ENCODE measurements around the gene CLRN3. TPM values are rescaled to one million over a fixed set of nuclear protein-coding genes. Genes with fewer than 3 reads are reported as not detected.

CLRN3 gene
- total RNA-seq, 1 experiment from 2014 or later = 0.52 TPM

DNA sequence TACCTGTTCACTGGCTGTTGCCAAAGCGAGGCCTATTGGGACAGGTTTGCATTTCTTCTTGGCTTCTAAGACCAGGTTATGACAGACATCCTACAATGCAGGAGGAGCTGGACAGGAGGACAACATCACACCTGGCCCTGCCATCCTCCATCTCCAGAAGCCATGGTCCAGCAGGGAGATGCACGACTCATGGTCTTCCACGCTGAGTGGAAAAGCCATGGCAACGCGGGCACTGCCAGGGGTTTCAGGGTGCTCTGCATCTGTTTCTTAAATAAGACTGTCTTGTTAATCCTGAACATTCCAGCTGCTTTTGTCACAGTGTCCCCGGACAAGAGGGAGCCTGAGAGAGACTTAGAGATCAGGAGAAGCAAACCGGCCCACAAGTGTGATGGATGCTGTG is 40.3 kb downstream of the CLRN3 start:
- CTCF ChIA-PET = no interaction called here
- Mint-ChIP-seq H3K4me1 (ENCODE audit: low read depth, unreplicated experiment) (no peaks in the 10 kb centered on the region), H3K9me3 (ENCODE audit: low read depth, unreplicated experiment) (no peaks in the 10 kb centered on the region), H3K27me3 (ENCODE audit: unreplicated experiment) (peaks cover 55% of the 10 kb centered on the region), H3K36me3 (ENCODE audit: insufficient read depth, unreplicated experiment) (no peaks in the 10 kb centered on the region), H3K27ac (ENCODE audit: unreplicated experiment) (no peak overlapping the region), H3K4me3 (ENCODE audit: low read depth, unreplicated experiment) (no peak overlapping the region)
- no TSS peak for BruUV-seq (replicated peaks)
- DNase-seq = no peak
- intact Hi-C loops (cut with micrococcal nuclease; ENCODE audit: unreplicated experiment) = no loop called here
- TF ChIP-seq, protein P1, sequence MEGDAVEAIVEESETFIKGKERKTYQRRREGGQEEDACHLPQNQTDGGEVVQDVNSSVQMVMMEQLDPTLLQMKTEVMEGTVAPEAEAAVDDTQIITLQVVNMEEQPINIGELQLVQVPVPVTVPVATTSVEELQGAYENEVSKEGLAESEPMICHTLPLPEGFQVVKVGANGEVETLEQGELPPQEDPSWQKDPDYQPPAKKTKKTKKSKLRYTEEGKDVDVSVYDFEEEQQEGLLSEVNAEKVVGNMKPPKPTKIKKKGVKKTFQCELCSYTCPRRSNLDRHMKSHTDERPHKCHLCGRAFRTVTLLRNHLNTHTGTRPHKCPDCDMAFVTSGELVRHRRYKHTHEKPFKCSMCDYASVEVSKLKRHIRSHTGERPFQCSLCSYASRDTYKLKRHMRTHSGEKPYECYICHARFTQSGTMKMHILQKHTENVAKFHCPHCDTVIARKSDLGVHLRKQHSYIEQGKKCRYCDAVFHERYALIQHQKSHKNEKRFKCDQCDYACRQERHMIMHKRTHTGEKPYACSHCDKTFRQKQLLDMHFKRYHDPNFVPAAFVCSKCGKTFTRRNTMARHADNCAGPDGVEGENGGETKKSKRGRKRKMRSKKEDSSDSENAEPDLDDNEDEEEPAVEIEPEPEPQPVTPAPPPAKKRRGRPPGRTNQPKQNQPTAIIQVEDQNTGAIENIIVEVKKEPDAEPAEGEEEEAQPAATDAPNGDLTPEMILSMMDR (IDR thresholded peaks at IDR 0.05; ENCODE audit: unreplicated experiment) = no peak

DNA sequence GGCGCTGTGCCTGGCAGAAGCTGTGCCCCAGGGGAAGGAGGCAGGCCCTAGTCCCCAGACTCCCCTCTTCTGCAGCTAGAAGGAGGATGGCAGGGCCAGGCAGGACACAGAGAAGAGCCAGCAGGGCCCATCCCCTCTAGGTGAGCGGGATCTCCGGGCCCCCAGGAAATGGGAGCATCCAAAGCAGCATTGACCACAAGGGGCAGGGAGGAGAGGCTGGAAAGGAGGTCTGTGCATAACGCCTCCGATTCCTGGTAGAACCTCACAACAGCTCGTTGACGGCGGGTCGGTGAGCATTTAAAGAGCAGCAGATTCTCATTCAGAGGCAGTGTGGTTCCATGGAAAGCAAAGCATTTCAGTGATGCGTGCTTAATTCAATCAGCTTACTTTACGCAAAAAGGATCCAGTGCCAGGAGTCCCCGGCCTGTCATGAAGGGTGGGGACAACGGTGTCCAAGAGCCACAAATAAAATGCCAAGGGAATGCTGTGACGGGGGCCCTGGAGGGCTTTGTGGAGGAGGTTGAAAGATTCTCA is 41.0 kb downstream of the CLRN3 start:
- H3K27me3 Mint-ChIP-seq (ENCODE audit: unreplicated experiment) = peaks cover 60% of the 10 kb centered on the region
- intact Hi-C loops (cut with micrococcal nuclease; ENCODE audit: unreplicated experiment) = no loop called here
- H3K9me3 Mint-ChIP-seq (ENCODE audit: low read depth, unreplicated experiment) = no peaks in the 10 kb centered on the region
- DNase-seq = no peak
- H3K4me1 Mint-ChIP-seq (ENCODE audit: low read depth, unreplicated experiment) = no peaks in the 10 kb centered on the region
- no TSS peak for BruUV-seq (replicated peaks)
- no peaks in the 10 kb centered on the region for H3K36me3 Mint-ChIP-seq (ENCODE audit: insufficient read depth, unreplicated experiment)
- CTCF ChIA-PET = no interaction called here
- no peak overlapping the region for H3K27ac Mint-ChIP-seq (ENCODE audit: unreplicated experiment)
- TF ChIP-seq, protein P1 (IDR thresholded peaks at IDR 0.05; ENCODE audit: unreplicated experiment) = no peak
- H3K4me3 Mint-ChIP-seq (ENCODE audit: low read depth, unreplicated experiment) = no peak overlapping the region

DNA sequence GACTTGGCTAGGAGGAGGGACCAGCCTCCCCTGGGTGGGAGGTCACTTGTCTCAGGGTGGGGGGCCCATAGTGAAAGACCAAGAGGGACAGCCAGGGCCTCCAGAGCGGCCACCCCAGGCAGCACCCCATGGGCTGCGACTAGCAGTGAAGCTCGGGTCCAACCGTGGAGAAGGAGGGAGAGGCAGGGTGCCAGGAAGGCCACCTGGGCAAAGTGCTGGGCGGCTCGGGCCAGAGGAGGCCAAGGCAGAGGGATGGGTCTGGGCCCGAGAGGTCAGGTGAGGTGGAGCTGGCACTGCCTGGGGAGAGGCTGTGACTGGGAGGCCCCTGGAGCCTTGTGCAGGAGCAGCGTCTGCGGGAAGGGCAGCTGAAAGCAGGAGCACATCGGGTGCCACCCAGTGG is 41.8 kb downstream of the CLRN3 start:
- H3K27me3 Mint-ChIP-seq (ENCODE audit: unreplicated experiment) = peaks cover 60% of the 10 kb centered on the region
- H3K4me3 Mint-ChIP-seq (ENCODE audit: low read depth, unreplicated experiment) = no peak overlapping the region
- no peak overlapping the region for H3K27ac Mint-ChIP-seq (ENCODE audit: unreplicated experiment)
- no peaks in the 10 kb centered on the region for H3K4me1 Mint-ChIP-seq (ENCODE audit: low read depth, unreplicated experiment)
- H3K36me3 Mint-ChIP-seq (ENCODE audit: insufficient read depth, unreplicated experiment) = no peaks in the 10 kb centered on the region
- no peak for DNase-seq
- no peaks in the 10 kb centered on the region for H3K9me3 Mint-ChIP-seq (ENCODE audit: low read depth, unreplicated experiment)
- intact Hi-C loops (cut with micrococcal nuclease; ENCODE audit: unreplicated experiment) = no loop called here
- TF ChIP-seq, protein P1 (IDR thresholded peaks at IDR 0.05; ENCODE audit: unreplicated experiment) = no peak
- BruUV-seq (replicated peaks) = no TSS peak
- CTCF ChIA-PET = no interaction called here

DNA sequence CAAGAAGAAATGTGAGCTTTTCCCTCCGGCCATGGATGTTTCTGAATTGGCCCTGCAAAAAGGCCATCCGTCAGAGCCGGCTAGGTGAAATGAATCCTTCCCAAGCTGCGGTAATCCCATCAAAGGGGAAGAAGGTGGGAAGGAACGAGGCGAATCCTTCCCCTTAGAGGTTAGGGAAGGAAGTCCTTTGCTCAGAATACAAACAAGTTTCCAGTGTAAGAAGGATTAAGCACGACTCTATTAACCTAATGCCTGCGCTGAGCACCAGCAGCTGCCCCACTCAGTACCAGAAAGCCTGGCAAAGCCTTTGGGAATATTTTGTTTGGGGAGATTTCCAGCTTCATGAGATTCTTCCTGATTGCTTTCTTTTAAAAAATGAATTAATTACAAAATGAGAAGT is 42.8 kb downstream of the CLRN3 start:
- H3K36me3 Mint-ChIP-seq (ENCODE audit: insufficient read depth, unreplicated experiment) = no peaks in the 10 kb centered on the region
- H3K27me3 Mint-ChIP-seq (ENCODE audit: unreplicated experiment) = peaks cover 68% of the 10 kb centered on the region
- CTCF ChIA-PET = no interaction called here

More for the DNA sequence above, 42.8 kb downstream of the CLRN3 start:
- intact Hi-C loops (cut with micrococcal nuclease; ENCODE audit: unreplicated experiment) = no loop called here
- Mint-ChIP-seq H3K4me1 (ENCODE audit: low read depth, unreplicated experiment) (no peaks in the 10 kb centered on the region), H3K4me3 (ENCODE audit: low read depth, unreplicated experiment) (no peak overlapping the region), H3K9me3 (ENCODE audit: low read depth, unreplicated experiment) (no peaks in the 10 kb centered on the region), H3K27ac (ENCODE audit: unreplicated experiment) (no peak overlapping the region)
- TF ChIP-seq, protein P1 (IDR thresholded peaks at IDR 0.05; ENCODE audit: unreplicated experiment) = no peak
- no peak for DNase-seq
- BruUV-seq (replicated peaks) = no TSS peak

Measured in Calu3 (cell line).